Germinal center (tissue), 1 donor: ENCODE measurements around the gene TNFSF12.
A peak's percentile ranks its signal among the peaks of the same experiment; 100 is the strongest.

Experiments
- DNase-seq: peaks from one replicate; pipeline ENCODE4 v3.0.0; 2012; ENCODE audit warnings: mixed read lengths, low spot score

TNFSF12 gene

DNA sequence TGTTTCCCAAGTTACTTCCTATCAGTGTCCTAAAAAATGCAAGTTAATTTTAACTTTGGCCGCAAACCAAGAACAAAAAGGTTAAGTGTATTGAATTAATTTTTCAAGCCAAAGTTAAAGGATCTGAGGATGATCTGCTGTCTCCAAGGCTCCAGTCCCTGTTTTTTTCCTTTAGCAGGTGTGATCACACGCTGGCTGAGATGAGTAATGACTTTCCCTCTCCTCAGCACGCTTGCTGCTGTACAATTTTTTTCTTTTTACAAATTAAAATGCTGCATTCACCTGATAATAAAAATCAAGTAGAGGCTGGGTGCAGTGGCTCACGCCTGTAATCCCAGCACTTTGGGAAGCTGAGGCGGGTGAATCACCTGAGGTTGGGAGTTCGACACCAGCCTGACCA is 3.9 kb upstream of the TNFSF12 start:
- no peak for DNase-seq

- peak; percentile 30 for DNase-seq
Observed at GRCh38 chr17:7549401-7550055, 670 bp downstream of the TNFSF12 start.

DNA sequence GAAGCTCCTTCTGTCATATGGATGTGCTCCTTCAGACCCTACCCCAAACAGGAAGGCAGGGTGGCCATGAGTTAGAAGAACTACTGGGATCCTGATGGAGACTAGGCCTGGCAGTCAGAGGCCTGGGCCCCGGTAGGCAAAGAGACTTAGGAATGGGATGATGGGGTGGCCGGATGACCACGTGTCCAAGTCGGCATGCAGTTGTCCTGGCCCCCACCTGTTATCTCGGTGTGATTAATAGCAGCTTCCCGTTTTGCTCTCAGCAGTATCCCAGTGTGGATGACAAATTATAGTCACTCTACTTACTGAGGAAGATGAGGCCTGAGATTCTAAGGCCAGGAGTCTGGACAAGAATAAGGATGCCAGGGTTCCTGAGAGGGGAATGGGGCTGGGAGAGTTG is 1.5 kb downstream of the TNFSF12 start:
- no peak for DNase-seq

GRCh38 chr17:7551396-7551795 is 2.5 kb downstream of the TNFSF12 start:
- no peak for DNase-seq

DNA sequence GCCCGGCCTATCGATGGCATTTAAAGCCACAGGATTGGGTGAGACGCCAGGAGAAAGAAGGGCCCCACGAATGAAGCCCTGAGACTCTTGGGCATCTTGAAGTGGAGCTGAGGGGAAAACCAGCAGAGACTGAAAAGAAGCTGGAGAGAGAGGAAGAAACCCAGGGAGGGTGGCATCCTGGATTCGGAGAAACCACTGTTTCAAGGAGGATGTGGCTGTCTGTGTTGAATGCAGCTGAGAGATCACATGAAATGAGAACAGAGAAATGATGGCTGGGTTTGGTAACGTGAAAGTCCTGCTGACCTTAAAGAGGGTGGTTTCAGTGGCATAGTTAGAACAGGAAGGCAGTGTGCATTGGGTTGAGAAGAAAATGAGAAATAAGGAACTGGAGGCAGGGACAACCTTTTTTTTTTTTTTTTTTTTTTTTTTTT is 3.8 kb downstream of the TNFSF12 start:
- DNase-seq = peak; percentile 39

GRCh38 chr17:7553356-7553755 is 4.5 kb downstream of the TNFSF12 start:
- DNase-seq = no peak

DNA sequence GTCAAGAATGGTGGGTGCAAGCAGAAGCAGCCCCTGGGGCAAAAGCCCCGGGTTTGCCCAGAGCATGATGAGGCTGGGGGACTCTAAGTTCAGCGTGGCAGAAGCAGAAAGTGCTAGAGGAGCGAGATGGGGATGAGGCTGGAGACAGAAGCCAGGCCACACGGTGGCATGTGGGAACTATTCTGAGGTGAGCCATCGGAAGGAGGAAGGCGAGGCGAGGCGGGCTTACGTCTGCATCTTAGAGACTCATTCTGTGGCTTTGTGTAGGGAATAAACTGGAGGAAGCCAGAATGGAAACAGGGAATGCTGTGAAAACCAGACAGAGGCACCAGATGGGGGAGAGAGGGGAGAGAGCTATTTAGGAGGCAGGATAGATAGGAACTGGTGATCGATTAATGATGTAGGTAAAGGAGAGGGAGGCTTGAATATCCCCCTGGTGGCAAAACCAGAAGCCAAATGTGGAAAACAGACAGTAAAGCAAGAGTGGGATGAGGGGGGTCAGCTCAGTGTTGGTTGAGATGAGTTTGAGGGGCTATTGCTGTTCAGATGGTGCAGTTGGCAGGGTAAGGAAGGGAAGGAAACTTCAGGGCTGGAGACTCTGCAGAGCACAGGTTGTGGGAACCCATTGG is 6.6 kb downstream of the TNFSF12 start:
- no peak for DNase-seq

- DNase-seq = no peak
Observed at GRCh38 chr17:7556627-7557026, 7.8 kb downstream of the TNFSF12 start.

DNA sequence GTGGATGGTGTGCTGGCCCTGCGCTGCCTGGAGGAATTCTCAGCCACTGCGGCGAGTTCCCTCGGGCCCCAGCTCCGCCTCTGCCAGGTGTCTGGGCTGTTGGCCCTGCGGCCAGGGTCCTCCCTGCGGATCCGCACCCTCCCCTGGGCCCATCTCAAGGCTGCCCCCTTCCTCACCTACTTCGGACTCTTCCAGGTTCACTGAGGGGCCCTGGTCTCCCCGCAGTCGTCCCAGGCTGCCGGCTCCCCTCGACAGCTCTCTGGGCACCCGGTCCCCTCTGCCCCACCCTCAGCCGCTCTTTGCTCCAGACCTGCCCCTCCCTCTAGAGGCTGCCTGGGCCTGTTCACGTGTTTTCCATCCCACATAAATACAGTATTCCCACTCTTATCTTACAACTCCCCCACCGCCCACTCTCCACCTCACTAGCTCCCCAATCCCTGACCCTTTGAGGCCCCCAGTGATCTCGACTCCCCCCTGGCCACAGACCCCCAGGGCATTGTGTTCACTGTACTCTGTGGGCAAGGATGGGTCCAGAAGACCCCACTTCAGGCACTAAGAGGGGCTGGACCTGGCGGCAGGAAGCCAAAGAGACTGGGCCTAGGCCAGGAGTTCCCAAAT is 8.4 kb downstream of the TNFSF12 start:
- no peak for DNase-seq

- DNase-seq = peak; percentile 48
Observed at GRCh38 chr17:7557775-7558543, 9.1 kb downstream of the TNFSF12 start.

GRCh38 chr17:7558544-7559319 is 9.9 kb downstream of the TNFSF12 start, which contains the start of gene TNFSF13:
Gene TNFSF13, plus strand, starts transcription at chr17:7558750. Its CDS starts 290 bp downstream, at chr17:7559040.
- DNase-seq = no peak

- DNase-seq = no peak
Observed at GRCh38 chr17:7559320-7560171, 10.7 kb downstream of the TNFSF12 start.

GRCh38 chr17:7560172-7561027 is 11.5 kb downstream of the TNFSF12 start:
- DNase-seq = peak; percentile 67

GRCh38 chr17:7561028-7561575 is 12.2 kb downstream of the TNFSF12 start:
- peak; percentile 90 for DNase-seq

DNA sequence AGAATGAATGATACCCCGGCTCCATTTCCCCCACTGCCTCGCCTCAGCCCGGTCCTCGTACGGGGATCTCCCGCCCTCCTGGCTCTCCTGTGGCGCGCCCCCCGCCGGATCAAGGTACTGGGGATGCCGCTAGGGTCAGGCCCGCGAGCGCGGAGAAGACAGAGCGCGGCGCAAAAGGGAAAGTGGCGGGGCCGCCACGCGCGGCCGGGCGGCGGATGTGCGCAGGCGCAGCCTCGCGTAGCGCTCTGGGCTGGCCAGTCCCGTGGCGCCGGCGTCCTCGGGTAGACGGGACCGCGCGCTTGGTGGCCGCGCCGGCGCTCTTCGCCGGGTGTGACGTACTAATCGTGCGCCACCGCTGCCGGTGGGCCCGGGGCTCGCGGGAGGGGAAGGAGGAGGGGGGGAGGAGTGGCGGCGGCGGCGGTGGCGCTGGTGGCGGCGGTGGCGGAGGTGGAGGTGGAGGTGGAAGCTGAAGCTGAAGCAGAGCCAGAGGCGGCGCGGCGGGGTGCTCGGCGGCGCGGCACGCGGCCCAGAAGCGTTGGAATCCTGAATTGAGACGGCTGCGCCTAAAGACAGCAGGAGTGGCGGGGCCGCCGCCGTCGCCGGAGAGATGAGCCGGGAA is 12.8 kb downstream of the TNFSF12 start, which contains the start of gene SENP3:
Gene SENP3, plus strand, starts transcription at position 331 of the 619 bp plus-strand sequence. CDS start 1,158 bp downstream, outside the sequence.
- peak; percentile 97 for DNase-seq

GRCh38 chr17:7562208-7562605 is 13.3 kb downstream of the TNFSF12 start:
- DNase-seq = no peak

GRCh38 chr17:7563115-7563869 is 14.4 kb downstream of the TNFSF12 start:
- DNase-seq = no peak

GRCh38 chr17:7569571-7569970 is 20.7 kb downstream of the TNFSF12 start:
- no peak for DNase-seq
